ENCODE measurements around the gene ATXN7L1.

Gene ATXN7L1

DNA sequence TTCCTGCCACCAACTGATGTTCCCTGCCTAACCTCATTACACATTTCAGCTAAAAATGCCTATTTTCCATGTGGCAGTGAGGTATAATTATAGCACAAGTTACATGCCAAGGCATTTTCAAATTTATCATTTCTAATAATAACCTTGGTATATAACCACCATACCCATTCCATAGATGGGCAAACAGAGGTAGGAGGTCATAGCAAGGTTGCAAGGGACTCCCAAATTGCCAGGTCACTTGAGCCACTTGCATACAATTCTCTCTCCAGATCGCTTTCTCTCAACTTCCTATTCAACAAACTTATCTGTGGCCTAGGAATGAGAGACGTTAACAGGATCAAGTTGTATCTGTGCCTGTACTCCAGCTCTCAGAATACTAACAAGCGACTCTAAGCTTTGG is 108.3 kb downstream of the ATXN7L1 start:
- CTCF ChIA-PET, result interaction anchor here (1.3 to 1.6 kb wide), 4 partner anchors 8 to 107 kb away, joined by 3 to 5 read pairs (median 3); no protein-coding TSS in a partner anchor
- no peak for DNase-seq (ENCODE audit: extremely low spot score)
- POLR2A ChIA-PET, result no interaction called here
- TF ChIP-seq, protein P1, sequence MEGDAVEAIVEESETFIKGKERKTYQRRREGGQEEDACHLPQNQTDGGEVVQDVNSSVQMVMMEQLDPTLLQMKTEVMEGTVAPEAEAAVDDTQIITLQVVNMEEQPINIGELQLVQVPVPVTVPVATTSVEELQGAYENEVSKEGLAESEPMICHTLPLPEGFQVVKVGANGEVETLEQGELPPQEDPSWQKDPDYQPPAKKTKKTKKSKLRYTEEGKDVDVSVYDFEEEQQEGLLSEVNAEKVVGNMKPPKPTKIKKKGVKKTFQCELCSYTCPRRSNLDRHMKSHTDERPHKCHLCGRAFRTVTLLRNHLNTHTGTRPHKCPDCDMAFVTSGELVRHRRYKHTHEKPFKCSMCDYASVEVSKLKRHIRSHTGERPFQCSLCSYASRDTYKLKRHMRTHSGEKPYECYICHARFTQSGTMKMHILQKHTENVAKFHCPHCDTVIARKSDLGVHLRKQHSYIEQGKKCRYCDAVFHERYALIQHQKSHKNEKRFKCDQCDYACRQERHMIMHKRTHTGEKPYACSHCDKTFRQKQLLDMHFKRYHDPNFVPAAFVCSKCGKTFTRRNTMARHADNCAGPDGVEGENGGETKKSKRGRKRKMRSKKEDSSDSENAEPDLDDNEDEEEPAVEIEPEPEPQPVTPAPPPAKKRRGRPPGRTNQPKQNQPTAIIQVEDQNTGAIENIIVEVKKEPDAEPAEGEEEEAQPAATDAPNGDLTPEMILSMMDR (IDR thresholded peaks at IDR 0.05; ENCODE audit: control extremely low read depth, extremely low read depth, low read depth, missing control alignments), result no peak

DNA sequence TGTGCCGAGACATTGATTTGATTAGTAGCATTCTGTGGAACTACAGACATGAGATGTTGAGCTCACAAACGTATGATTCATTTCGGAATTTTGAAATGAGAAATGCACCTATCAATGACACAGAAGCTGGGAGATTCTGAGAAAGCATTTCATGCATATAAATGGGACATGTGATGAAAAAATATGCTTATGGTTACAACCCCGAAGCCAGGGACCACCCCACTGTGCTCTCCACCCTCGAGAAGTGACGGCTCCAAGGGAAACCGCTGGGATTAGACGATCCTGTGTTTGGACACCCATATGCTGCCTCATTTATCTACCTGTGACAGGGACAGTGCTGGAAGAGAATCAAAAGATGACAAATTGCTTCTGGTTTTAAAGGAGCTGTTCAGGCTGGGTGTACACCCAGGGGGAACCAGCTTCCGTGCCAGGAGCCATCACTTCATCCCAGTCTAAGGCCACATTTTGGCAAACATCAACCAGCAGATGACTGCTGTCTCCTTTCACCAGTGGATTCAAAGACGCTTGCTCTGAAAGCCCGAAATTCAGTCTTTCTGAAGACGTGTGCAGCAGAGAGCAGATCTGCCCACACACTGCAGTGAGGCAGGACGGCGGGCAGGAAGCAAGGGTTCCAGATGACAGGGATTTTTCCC is 109.9 kb downstream of the ATXN7L1 start:
- ChIA-PET POLR2A (no interaction called here), CTCF (interaction anchor here (0.9 to 2.2 kb wide), 8 partner anchors 8 to 274 kb away, joined by 3 to 9 read pairs (median 3); no protein-coding TSS in a partner anchor)
- TF ChIP-seq, protein P1 (IDR thresholded peaks at IDR 0.05; ENCODE audit: control extremely low read depth, extremely low read depth, low read depth, missing control alignments), result no peak
- peak; percentile 22 for DNase-seq (ENCODE audit: extremely low spot score)

DNA sequence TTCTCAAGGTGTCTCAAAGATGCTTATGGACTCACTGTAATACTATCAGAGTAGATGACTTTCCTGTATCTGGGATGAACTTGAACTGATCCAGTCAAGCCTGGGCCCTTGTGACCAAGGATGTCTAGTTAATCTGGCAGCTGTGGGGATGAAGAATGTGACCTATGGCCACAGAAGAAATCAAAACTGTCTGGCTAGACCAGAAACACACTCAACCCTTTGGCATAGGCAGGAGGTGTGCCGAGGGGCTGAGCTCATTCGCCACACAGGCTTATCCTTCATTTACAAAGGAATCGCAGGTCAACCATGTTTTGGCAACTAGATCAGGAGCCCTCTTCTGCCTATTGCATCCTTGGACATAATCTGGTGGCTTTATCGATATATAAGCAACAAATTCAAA is 110.6 kb downstream of the ATXN7L1 start:
- DNase-seq (ENCODE audit: extremely low spot score), result no peak
- CTCF ChIA-PET, result interaction anchor here (0.6 to 2.2 kb wide), 10 partner anchors 12 to 277 kb away, joined by 3 to 9 read pairs (median 3); no protein-coding TSS in a partner anchor
- POLR2A ChIA-PET, result no interaction called here
- TF ChIP-seq, protein P1 (IDR thresholded peaks at IDR 0.05; ENCODE audit: control extremely low read depth, extremely low read depth, low read depth, missing control alignments), result no peak

DNA sequence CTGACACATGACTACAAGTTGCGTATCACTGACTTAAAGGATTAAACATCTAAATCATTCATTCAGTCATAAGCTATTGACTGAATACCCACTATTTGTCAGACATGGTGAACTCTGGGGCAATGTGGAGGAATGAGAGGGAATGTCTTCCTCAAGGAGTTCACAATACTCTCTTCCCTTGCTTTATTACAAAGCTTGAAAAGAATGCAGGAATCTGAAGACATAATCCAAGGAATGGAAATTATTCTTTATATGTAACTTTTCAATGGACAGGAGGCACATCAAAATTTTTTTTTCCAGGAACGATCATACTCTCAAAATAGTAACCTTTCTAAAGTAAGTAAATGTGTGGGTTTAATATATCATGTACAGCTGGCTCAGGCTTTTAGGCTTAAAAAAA is 111.9 kb downstream of the ATXN7L1 start:
- ChIA-PET POLR2A (no interaction called here), CTCF (interaction anchor here (1.2 to 1.4 kb wide), 3 partner anchors 13 to 279 kb away, joined by 3 to 4 read pairs (median 3); no protein-coding TSS in a partner anchor)
- TF ChIP-seq, protein P1 (IDR thresholded peaks at IDR 0.05; ENCODE audit: control extremely low read depth, extremely low read depth, low read depth, missing control alignments), result no peak

DNA sequence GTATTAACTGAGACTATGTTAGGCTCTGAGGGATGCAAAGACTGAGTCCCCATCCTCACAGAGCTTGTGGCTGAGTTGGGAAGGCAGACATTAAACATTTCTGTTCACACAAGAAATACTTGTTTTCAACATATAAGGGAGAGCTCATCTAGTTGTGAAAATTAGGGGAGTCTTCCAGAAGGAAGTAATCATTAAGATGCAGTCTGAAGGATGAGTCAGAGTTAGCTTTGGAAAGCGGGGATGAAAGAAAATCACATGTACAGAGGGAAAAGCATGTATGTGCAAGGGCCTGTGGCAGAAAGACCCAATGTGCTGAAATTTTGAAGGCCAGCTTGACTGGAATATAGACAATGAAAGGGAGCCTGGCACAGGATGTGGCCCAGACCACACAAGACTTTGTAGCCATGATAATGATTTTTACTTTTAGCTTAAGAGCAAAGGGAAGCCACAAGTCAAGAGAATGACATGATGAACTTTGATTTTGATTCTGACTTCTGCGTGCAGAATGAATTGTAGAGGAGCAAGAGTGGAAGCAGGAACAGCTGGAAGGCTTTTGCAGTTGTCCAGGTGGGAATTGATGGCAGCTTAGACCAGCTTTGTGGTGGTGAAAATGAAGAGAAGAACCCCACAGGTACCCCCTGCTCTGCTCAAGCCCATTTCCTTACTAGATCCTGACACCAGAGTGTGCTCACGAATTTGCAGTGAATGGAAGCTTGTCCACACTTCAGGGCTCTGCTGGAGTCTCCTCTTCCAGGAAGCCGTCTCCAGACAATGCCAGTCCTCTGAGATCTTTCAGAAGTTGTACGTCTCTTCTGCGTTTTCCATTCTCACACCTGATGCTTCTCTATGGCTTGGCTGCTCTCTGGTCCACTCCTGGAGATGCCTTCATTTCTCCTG is 115.6 kb downstream of the ATXN7L1 start:
- ChIA-PET CTCF (interaction anchor here (0.7 to 6.7 kb wide), 27 partner anchors 8 to 405 kb away, joined by 3 to 61 read pairs (median 4); no protein-coding TSS in a partner anchor), POLR2A (no interaction called here)
- TF ChIP-seq, protein P1 (IDR thresholded peaks at IDR 0.05; ENCODE audit: control extremely low read depth, extremely low read depth, low read depth, missing control alignments), result no peak
- no peak for DNase-seq (ENCODE audit: extremely low spot score)

More for the DNA sequence above, 111.9 kb downstream of the ATXN7L1 start:
- DNase-seq (ENCODE audit: extremely low spot score), result no peak

All from GM10248 (cell line).